IMR-90 (cell line): ENCODE data around the gene NDUFV3. TPM values are rescaled to one million over a fixed set of nuclear protein-coding genes. Genes with fewer than 3 reads are reported as not detected.

Experiments
- ATAC-seq: fragments of 200-7000 bp; cut with Tn5 transposase; 2 replicates; pipeline ENCODE4 v1.9.1; 2020; ENCODE audit warnings: low read depth, mild to moderate bottlenecking, moderate library complexity
- BruUV-seq: library from RNA; stranded (reverse); fragments of 400-500 nt; replicated peaks from 2 replicates; lab custom pipeline; 2021; lab: Mats Ljungman, UMichigan
- CTCF ChIA-PET: fragments of 300-600 bp; formaldehyde crosslinking; extraction: SDS; loops from one replicate; lab custom pipeline; 2021; ENCODE audit warnings: antibody characterized with exemption; lab: Yijun Ruan, JAX
- POLR2A ChIA-PET: fragments of 300-600 bp; sonication (Branson Sonifier 250); formaldehyde crosslinking; loops from one replicate; lab custom pipeline; 2022; ENCODE audit warnings: antibody characterized with exemption; ENCODE audit not compliant: unreplicated experiment; lab: Charles Lee
- DNase-seq: peaks from one replicate; pipeline ENCODE4 v3.0.0; 2013
- H2AFZ ChIP-seq: replicated peaks from 2 replicates; pipeline ENCODE3; 2013; ENCODE audit warnings: low read length, mild to moderate bottlenecking; ENCODE audit not compliant: poor library complexity
- H2AK5ac ChIP-seq: 2 replicates; pipeline ENCODE4 v1.6.1; 2013; ENCODE audit warnings: low read depth, low read length, inconsistent platforms
- H2AK9ac ChIP-seq: replicated peaks from 2 replicates; pipeline ENCODE3; 2013; ENCODE audit warnings: mild to moderate bottlenecking, low read depth, low read length, moderate library complexity; ENCODE audit not compliant: poor library complexity
- H2BK120ac ChIP-seq: 2 replicates; pipeline ENCODE4 v1.6.1; 2013; ENCODE audit warnings: low read depth, low read length, inconsistent platforms
- H2BK15ac ChIP-seq: 3 replicates; pipeline ENCODE4 v1.6.1; 2013; ENCODE audit warnings: low read depth, low read length, inconsistent platforms
- H2BK20ac ChIP-seq: 2 replicates; pipeline ENCODE4 v1.6.1; 2013; ENCODE audit warnings: low read depth, mild to moderate bottlenecking, inconsistent platforms, low read length, moderate library complexity
- H2BK5ac ChIP-seq: 2 replicates; pipeline ENCODE4 v1.6.1; 2013; ENCODE audit warnings: mild to moderate bottlenecking, low read depth, low read length, inconsistent platforms; ENCODE audit not compliant: poor library complexity, severe bottlenecking
- H3K14ac ChIP-seq: replicated peaks from 2 replicates; pipeline ENCODE4 v1.6.1; 2013; ENCODE audit warnings: low read depth, low read length, inconsistent platforms
- H3K18ac ChIP-seq: 2 replicates; pipeline ENCODE4 v1.6.1; 2013; ENCODE audit warnings: low read depth, low read length, control low read depth
- H3K23ac ChIP-seq: 2 replicates; pipeline ENCODE4 v1.6.1; 2013; ENCODE audit warnings: low read depth, low read length, inconsistent platforms
- H3K27ac ChIP-seq: 2 replicates; pipeline ENCODE4 v1.5.1; 2013; ENCODE audit warnings: mild to moderate bottlenecking, control low read depth, low read length; ENCODE audit not compliant: insufficient read depth
- H3K27me3 ChIP-seq: 2 replicates; pipeline ENCODE4 v1.6.1; 2013; ENCODE audit warnings: low read length; ENCODE audit not compliant: control insufficient read depth, insufficient read depth
- H3K36me3 ChIP-seq: 2 replicates; pipeline ENCODE4 v1.6.1; 2013; ENCODE audit warnings: low read length, mixed read lengths; ENCODE audit not compliant: control insufficient read depth, insufficient read depth
- H3K4ac ChIP-seq: 2 replicates; pipeline ENCODE4 v1.6.1; 2013; ENCODE audit warnings: low read depth, low read length, inconsistent platforms
- H3K4me1 ChIP-seq: 2 replicates; pipeline ENCODE4 v1.6.1; 2013; ENCODE audit warnings: low read length, mixed read lengths; ENCODE audit not compliant: control insufficient read depth, insufficient read depth
- H3K4me2 ChIP-seq: 2 replicates; pipeline ENCODE4 v1.6.1; 2013; ENCODE audit warnings: low read depth, mild to moderate bottlenecking, control low read depth, low read length, moderate library complexity
- H3K4me3 ChIP-seq: 2 replicates; pipeline ENCODE4 v1.5.1; 2013; ENCODE audit warnings: low read depth, mild to moderate bottlenecking, control low read depth, low read length, moderate library complexity; ENCODE audit not compliant: insufficient read depth
- H3K56ac ChIP-seq: 2 replicates; pipeline ENCODE4 v1.6.1; 2013; ENCODE audit warnings: low read length, inconsistent platforms; ENCODE audit not compliant: insufficient read depth; ENCODE audit errors: extremely low read depth
- H3K79me1 ChIP-seq, 2 experiments: 2 replicates each; pipeline ENCODE4 v1.6.1; 2013; ENCODE audit warnings: low read length in 2 of 2, inconsistent platforms in 1 of 2, low read depth in 1 of 2
- H3K9ac ChIP-seq: 2 replicates; pipeline ENCODE4 v1.6.1; 2013; ENCODE audit warnings: low read depth, low read length, control low read depth
- H3K9me1 ChIP-seq: 2 replicates; pipeline ENCODE4 v1.6.1; 2013; ENCODE audit warnings: low read length, inconsistent platforms; ENCODE audit not compliant: insufficient read depth
- H3K9me3 ChIP-seq: 2 replicates; pipeline ENCODE4 v1.6.1; 2013; ENCODE audit warnings: low read length; ENCODE audit not compliant: control insufficient read depth, insufficient read depth
- H4K20me1 ChIP-seq: 2 replicates; pipeline ENCODE4 v1.6.1; 2013; ENCODE audit warnings: low read length, inconsistent platforms; ENCODE audit not compliant: insufficient read depth
- H4K5ac ChIP-seq: 2 replicates; pipeline ENCODE4 v1.6.1; 2013; ENCODE audit warnings: mild to moderate bottlenecking, low read depth, low read length, control low read depth
- H4K8ac ChIP-seq, 2 experiments: 2 replicates each; pipeline ENCODE4 v1.6.1; 2013; ENCODE audit warnings: low read depth in 2 of 2, low read length in 2 of 2, control low read depth in 1 of 2, inconsistent platforms in 1 of 2
- H4K91ac ChIP-seq: 2 replicates; pipeline ENCODE4 v1.6.1; 2013; ENCODE audit warnings: low read depth, low read length, inconsistent platforms; ENCODE audit not compliant: insufficient read depth
- CEBPB ChIP-seq: IDR thresholded peaks from 2 replicates; pipeline ENCODE4 v1.6.1; 2012; ENCODE audit warnings: low read depth, low read length, improper control_type of control experiment
- RAD21 ChIP-seq: IDR thresholded peaks from 2 replicates; pipeline ENCODE4 v1.6.1; 2012; ENCODE audit warnings: low read length, improper control_type of control experiment
- WGBS, 2 experiments: methylation state at CpG; one replicate each; pipeline versions ENCODE4 v1.1.5 to v1.1.7; 2013; ENCODE audit warnings: missing lambda C conversion rate in 2 of 2; ENCODE audit not compliant: insufficient read length in 1 of 2; ENCODE audit errors: extremely low coverage in 2 of 2; 5-methylcytosine and 5-hydroxymethylcytosine counted together
- dilution Hi-C: fragments of 300-500 bp; cut with HindIII; formaldehyde crosslinking; loops from one replicate; pipeline ENCODE4 v1.14.3; 2018; ENCODE audit warnings: low sequenced_read_pairs; ENCODE audit not compliant: unreplicated experiment
- in situ Hi-C: fragments of 300-500 bp; cut with MboI; formaldehyde crosslinking; loops from 3 replicates; pipeline ENCODE4 v1.14.3; 2019; ENCODE audit warnings: low sequenced_read_pairs, inconsistent platforms, mixed read lengths
- intact Hi-C: fragments of 100-400 bp; cut with micrococcal nuclease; formaldehyde crosslinking; loops from 2 replicates; pipeline ENCODE4 v1.10.0; 2022
- polyA plus RNA-seq, 3 experiments: library from polyadenylated mRNA; depleted of rRNA; stranded (reverse); fragments of >200 nt; gene quantifications; 2 replicates each; pipeline ENCODE4 v1.2.3, GENCODE V29; 2012; ENCODE audit warnings: low replicate concordance in 1 of 3
- total RNA-seq: library from RNA; depleted of rRNA; stranded (reverse); fragments of >200 nt; gene quantifications from 2 replicates; pipeline ENCODE4 v1.2.3, GENCODE V29; 2012

The NDUFV3 gene
- total and polyA plus RNA-seq, 2 of the 4 experiments (the other 2 are of a cell fraction), result 38.5 to 55.6 TPM

DNA sequence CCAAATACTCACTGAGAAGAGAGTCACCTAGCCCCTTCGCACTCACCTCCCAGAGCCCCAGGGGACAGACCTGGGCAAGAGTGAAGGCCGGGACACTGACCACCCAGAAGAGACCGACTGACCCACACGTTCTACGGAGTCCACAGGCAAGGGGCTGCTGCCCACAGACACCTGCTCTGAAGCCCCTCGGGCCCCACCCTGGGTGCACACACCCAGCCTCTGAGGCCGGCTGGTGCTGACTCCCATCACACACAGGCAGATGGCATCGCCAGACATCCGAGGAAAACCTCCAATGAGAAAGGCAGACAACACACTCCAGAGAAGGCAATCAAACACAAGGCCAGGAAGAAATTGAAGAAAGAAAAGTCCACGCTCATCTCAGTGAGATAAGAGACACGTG is 35.9 kb upstream of the NDUFV3 start:
- Histone ChIP-seq H3K56ac (no peak overlapping the region), H3K36me3 (peaks cover 61% of the 10 kb centered on the region)
- 100% methylated on average over 1 of the region's 11 CpGs; no CpG with 5 or more reads in 1 of the 2 experiments for WGBS, 2 experiments

More for the DNA sequence above, 35.9 kb upstream of the NDUFV3 start:
- no peak overlapping the region for H2BK5ac ChIP-seq
- H3K27ac ChIP-seq, result no peak overlapping the region
- ATAC-seq (no peak), DNase-seq (no peak)
- in situ Hi-C loops, result loop anchor here (25.0 kb wide), 1 partner anchor 95 kb away; no protein-coding TSS in a partner anchor
- no peaks in the 10 kb centered on the region for H3K9me3 ChIP-seq
- no peak overlapping the region for H2BK20ac ChIP-seq
- no peak overlapping the region for H3K18ac ChIP-seq
- H3K4ac ChIP-seq, result no peak overlapping the region
- dilution Hi-C loops, result no loop called here
- ChIA-PET POLR2A (no interaction called here), CTCF (no interaction called here)
- H2AFZ ChIP-seq, result no peak overlapping the region
- TF ChIP-seq CEBPB (no peak), RAD21 (no peak)
- BruUV-seq, result no TSS peak
- H2BK15ac ChIP-seq, result no peak overlapping the region
- H2AK5ac ChIP-seq, result no peak overlapping the region
- H4K20me1 ChIP-seq, result peaks cover 16% of the 10 kb centered on the region
- H3K14ac ChIP-seq, result no peak overlapping the region
- H4K8ac ChIP-seq, result no peak overlapping the region
- H3K9me1 ChIP-seq, result no peaks in the 10 kb centered on the region
- H3K4me2 ChIP-seq, result no peak overlapping the region
- no peak overlapping the region for H4K5ac ChIP-seq
- no peak overlapping the region for H2AK9ac ChIP-seq
- H3K23ac ChIP-seq, result no peak overlapping the region
- no peaks in the 10 kb centered on the region for H3K27me3 ChIP-seq
- H3K79me1 ChIP-seq, result peaks cover 11 to 16% of the 10 kb centered on the region in 2 experiments; a peak in 3 of 4 replicates
- no peaks in the 10 kb centered on the region for H3K4me1 ChIP-seq
- H2BK120ac ChIP-seq, result no peak overlapping the region
- no peak overlapping the region for H4K91ac ChIP-seq
- no peak overlapping the region for H3K4me3 ChIP-seq
- H3K9ac ChIP-seq, result no peak overlapping the region
- intact Hi-C loops, result no loop called here
